Measurements from ENCODE around the gene NDC1.

NDC1 gene

GRCh38 chr1:53717025-53717804, 120.9 kb downstream of the NDC1 start:
- DNase-seq (ENCODE audit: low read depth): no peak
- Histone ChIP-seq H3K36me3 (ENCODE audit: control insufficient read depth, insufficient read depth, low read length, severe bottlenecking) (no peaks in the 10 kb centered on the region), H3K4me3 (ENCODE audit: low read length) (no peak overlapping the region), H3K4me1 (ENCODE audit: control insufficient read depth, insufficient read depth, low read length) (peaks cover 26% of the 10 kb centered on the region), H3K9me3 (ENCODE audit: control insufficient read depth, low read length) (no peaks in the 10 kb centered on the region), H3K9ac (ENCODE audit: low read length) (no peak overlapping the region), H3K27me3 (replicated peaks; ENCODE audit: control insufficient read depth, insufficient read depth, low read length) (peaks cover 9% of the 10 kb centered on the region)

GRCh38 chr1:53716150-53716549, 121.9 kb downstream of the NDC1 start:
- peaks cover 9% of the 10 kb centered on the region for H3K27me3 ChIP-seq (replicated peaks; ENCODE audit: control insufficient read depth, insufficient read depth, low read length)
- peaks cover 18% of the 10 kb centered on the region for H3K4me1 ChIP-seq (ENCODE audit: control insufficient read depth, insufficient read depth, low read length)
- no peak overlapping the region for H3K9ac ChIP-seq (ENCODE audit: low read length)
- DNase-seq (ENCODE audit: low read depth): no peak
- no peaks in the 10 kb centered on the region for H3K36me3 ChIP-seq (ENCODE audit: control insufficient read depth, insufficient read depth, low read length, severe bottlenecking)
- H3K9me3 ChIP-seq (ENCODE audit: control insufficient read depth, low read length): no peaks in the 10 kb centered on the region
- H3K4me3 ChIP-seq (ENCODE audit: low read length): no peak overlapping the region

- H3K27me3 ChIP-seq (replicated peaks; ENCODE audit: control insufficient read depth, insufficient read depth, low read length): peaks cover 9% of the 10 kb centered on the region
- no peaks in the 10 kb centered on the region for H3K36me3 ChIP-seq (ENCODE audit: control insufficient read depth, insufficient read depth, low read length, severe bottlenecking)
- no peak overlapping the region for H3K9ac ChIP-seq (ENCODE audit: low read length)
- no peak overlapping the region for H3K4me3 ChIP-seq (ENCODE audit: low read length)
- H3K4me1 ChIP-seq (ENCODE audit: control insufficient read depth, insufficient read depth, low read length): peaks cover 14% of the 10 kb centered on the region
- H3K9me3 ChIP-seq (ENCODE audit: control insufficient read depth, low read length): no peaks in the 10 kb centered on the region
- DNase-seq (ENCODE audit: low read depth): no peak
Observed at GRCh38 chr1:53715478-53715877, 122.6 kb downstream of the NDC1 start.
